ENCODE data around the gene ANKRD29. TPM values are rescaled to one million over a fixed set of nuclear protein-coding genes. Genes with fewer than 3 reads are reported as not detected.
A peak's percentile ranks its signal among the peaks of the same experiment; 100 is the strongest.

The ANKRD29 gene
- total and polyA plus RNA-seq, 9 of the 15 experiments (the other 6 are each of a cell fraction or from before 2014, with no cell fraction given) = 0.36 TPM; not detected in 8

GRCh38 chr18:23551978-23552377 is 110.7 kb downstream of the ANKRD29 start:
- no peaks in the 10 kb centered on the region for H3K4me1 ChIP-seq (replicated peaks in 1 of 2; ENCODE audit: control insufficient read depth in 2 of 2, insufficient read depth in 2 of 2, low read length in 2 of 2)
- no peaks in the 10 kb centered on the region for H3K9me3 ChIP-seq (replicated peaks; ENCODE audit: control insufficient read depth, insufficient read depth, low read depth, low read length)
- no peak overlapping the region for H3K4me3 ChIP-seq
- DNase-seq (ENCODE audit: extremely low read depth in 1 of 4, low spot score in 3 of 4) (no peak), FAIRE-seq (no peak), ATAC-seq (no peak)
- intact Hi-C loops (cut with micrococcal nuclease) = no loop called here
- H3K79me2 ChIP-seq (ENCODE audit: control insufficient read depth, insufficient read depth, low read length) = no peaks in the 10 kb centered on the region
- CTCF ChIA-PET (ENCODE audit: low intra/inter-chr PET ratio) = no interaction called here
- 91% methylated on average over 3 of the region's 3 CpGs for WGBS (ENCODE audit: insufficient coverage, low coverage, missing lambda C conversion rate)
- H3K27me3 ChIP-seq (ENCODE audit: control insufficient read depth in 2 of 2, insufficient read depth in 2 of 2, low read length in 2 of 2) = no peaks in the 10 kb centered on the region
- no peak overlapping the region for H3K27ac ChIP-seq (ENCODE audit: extremely low read depth, low read depth, low read length)
- H3K9ac ChIP-seq (ENCODE audit: insufficient read depth in 1 of 2, low read depth in 2 of 2, low read length in 2 of 2) = no peak overlapping the region
- POLR2A ChIA-PET = interaction anchor here (0.5 to 1.4 kb wide), 3 partner anchors 9 to 26 kb away, joined by 3 to 4 read pairs (median 3); no protein-coding TSS in a partner anchor
- TF ChIP-seq ZNF41 (CRISPR knock-in tag; conservative IDR thresholded peaks at IDR 0.05) = no peak
- peak; percentile 23 for TF ChIP-seq RBM25 (IDR thresholded peaks at IDR 0.05; ENCODE audit: low read depth, low read length, severe bottlenecking)
- no peak for TF ChIP-seq SMC3 (conservative IDR thresholded peaks at IDR 0.05; ENCODE audit: insufficient read depth, low read depth, low read length)
- no peak for TF ChIP-seq E2F1 (CRISPR knock-in tag; IDR thresholded peaks at IDR 0.05)
- no peak for TF ChIP-seq ZC3H4 (CRISPR knock-in tag; IDR thresholded peaks at IDR 0.05; ENCODE audit: borderline replicate concordance)
- no peak for TF ChIP-seq ZNF589 (CRISPR knock-in tag; IDR thresholded peaks at IDR 0.05; ENCODE audit: low read depth)
- TF ChIP-seq UBTF (IDR thresholded peaks at IDR 0.05; ENCODE audit: borderline replicate concordance in 1 of 2, low read depth in 2 of 2, low read length in 2 of 2) = no peak
- TF ChIP-seq CSDE1 (IDR thresholded peaks at IDR 0.05) = no peak
- TF ChIP-seq MBD2 (IDR thresholded peaks at IDR 0.05; ENCODE audit: borderline replicate concordance, low read depth) = no peak
- TF ChIP-seq MAZ (CRISPR knock-in tag; conservative IDR thresholded peaks at IDR 0.05 in 1 of 2, IDR thresholded peaks at IDR 0.05 in 1 of 2) = no peak
- peak; percentile 62 for TF ChIP-seq ZNF121 (CRISPR knock-in tag; conservative IDR thresholded peaks at IDR 0.05)
- no peak for TF ChIP-seq DNMT1 (IDR thresholded peaks at IDR 0.05)
- in situ Hi-C loops (cut with MboI) = no loop called here
- no TSS peak for BruUV-seq (replicated peaks)
- no peaks in the 10 kb centered on the region for H3K9me1 ChIP-seq (ENCODE audit: control insufficient read depth, insufficient read depth, low read length)
- no peak overlapping the region for H3K4me2 ChIP-seq (ENCODE audit: insufficient read depth, low read length)
- peaks cover 89% of the 10 kb centered on the region for H3K36me3 ChIP-seq (ENCODE audit: control insufficient read depth, insufficient read depth, low read length)
- no peak overlapping the region for H2AFZ ChIP-seq (ENCODE audit: low read depth, low read length)
- no peaks in the 10 kb centered on the region for H4K20me1 ChIP-seq (replicated peaks; ENCODE audit: control insufficient read depth, insufficient read depth, low read length)
